ENCODE results near the gene PDLIM7.

- TF ChIP-seq POLR2AphosphoS5 (IDR thresholded peaks at IDR 0.05; ENCODE audit: insufficient read depth in 1 of 2, low read depth in 1 of 2): peak in 1 of 2 donors; percentile 68
- TF ChIP-seq, protein P1, sequence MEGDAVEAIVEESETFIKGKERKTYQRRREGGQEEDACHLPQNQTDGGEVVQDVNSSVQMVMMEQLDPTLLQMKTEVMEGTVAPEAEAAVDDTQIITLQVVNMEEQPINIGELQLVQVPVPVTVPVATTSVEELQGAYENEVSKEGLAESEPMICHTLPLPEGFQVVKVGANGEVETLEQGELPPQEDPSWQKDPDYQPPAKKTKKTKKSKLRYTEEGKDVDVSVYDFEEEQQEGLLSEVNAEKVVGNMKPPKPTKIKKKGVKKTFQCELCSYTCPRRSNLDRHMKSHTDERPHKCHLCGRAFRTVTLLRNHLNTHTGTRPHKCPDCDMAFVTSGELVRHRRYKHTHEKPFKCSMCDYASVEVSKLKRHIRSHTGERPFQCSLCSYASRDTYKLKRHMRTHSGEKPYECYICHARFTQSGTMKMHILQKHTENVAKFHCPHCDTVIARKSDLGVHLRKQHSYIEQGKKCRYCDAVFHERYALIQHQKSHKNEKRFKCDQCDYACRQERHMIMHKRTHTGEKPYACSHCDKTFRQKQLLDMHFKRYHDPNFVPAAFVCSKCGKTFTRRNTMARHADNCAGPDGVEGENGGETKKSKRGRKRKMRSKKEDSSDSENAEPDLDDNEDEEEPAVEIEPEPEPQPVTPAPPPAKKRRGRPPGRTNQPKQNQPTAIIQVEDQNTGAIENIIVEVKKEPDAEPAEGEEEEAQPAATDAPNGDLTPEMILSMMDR (IDR thresholded peaks at IDR 0.05): no peak
Measured at GRCh38 chr5:177496070-177496726, 1.2 kb downstream of the PDLIM7 start.

Data from vagina (tissue), 2 donors.